ENCODE data around the gene EGFLAM. TPM values are rescaled to one million over a fixed set of nuclear protein-coding genes. Genes with fewer than 3 reads are reported as not detected.

The EGFLAM gene
- total and polyA plus RNA-seq, 2 experiments from 2014 or later, result 0.24 to 1.9 TPM

- TF ChIP-seq ZNF462 (CRISPR knock-in tag; IDR thresholded peaks at IDR 0.05) (no peak), ETS1 (IDR thresholded peaks at IDR 0.05) (no peak), EZH2phosphoT487 (IDR thresholded peaks at IDR 0.05; ENCODE audit: unreplicated experiment) (no peak), NANOG (IDR thresholded peaks at IDR 0.05; ENCODE audit: borderline replicate concordance) (no peak), JUNB (IDR thresholded peaks at IDR 0.05; ENCODE audit: unreplicated experiment) (no peak)
Measured at GRCh38 chr5:38422622-38423021, 164.3 kb downstream of the EGFLAM start (continued).

GRCh38 chr5:38423276-38424147 lies 165.2 kb downstream of the EGFLAM start:
- Histone ChIP-seq H3F3A (replicated peaks; ENCODE audit: low read depth) (no peaks in the 10 kb centered on the region), H3K4me1 (ENCODE audit: insufficient read depth) (peaks cover 9% of the 10 kb centered on the region; the same call in 1 of the 2 replicates), H3K4me3 (no peak overlapping the region), H2AFZ (no peak overlapping the region), H3K27ac (ENCODE audit: low read depth) (no peak overlapping the region), H3K36me3 (ENCODE audit: insufficient read depth) (no peaks in the 10 kb centered on the region), H4K20me1 (replicated peaks; ENCODE audit: insufficient read depth) (no peaks in the 10 kb centered on the region), H3K79me2 (replicated peaks; ENCODE audit: insufficient read depth) (no peaks in the 10 kb centered on the region), H3K4me2 (no peak overlapping the region), H3K9me2 (ENCODE audit: insufficient read depth) (no peaks in the 10 kb centered on the region; the same call in 1 of the 2 replicates), H3K27me3 (ENCODE audit: insufficient read depth) (no peaks in the 10 kb centered on the region)
- no peak for DNase-seq (ENCODE audit: low spot score)
- H3K4me1 Mint-ChIP-seq, result peaks cover 20% of the 10 kb centered on the region
- no peaks in the 10 kb centered on the region; the same call in 2 of the 3 replicates for H3K9me3 Mint-ChIP-seq
- no peak overlapping the region for H3K27ac Mint-ChIP-seq
- ATAC-seq, result no peak
- H3K4me3 Mint-ChIP-seq, result no peak overlapping the region
- no peaks in the 10 kb centered on the region for H3K36me3 Mint-ChIP-seq (ENCODE audit: low read depth)
- peaks cover 2% of the 10 kb centered on the region for H3K27me3 Mint-ChIP-seq (ENCODE audit: insufficient read depth, low read depth, poor library complexity)
- no peak for TF ChIP-seq EZH2 (IDR thresholded peaks at IDR 0.05; ENCODE audit: low read depth, unreplicated experiment)
- TF ChIP-seq REST (IDR thresholded peaks at IDR 0.05; ENCODE audit: unreplicated experiment), result no peak
- no peak for TF ChIP-seq JUNB (IDR thresholded peaks at IDR 0.05; ENCODE audit: unreplicated experiment)

Measured in GM23338 (cell line).